ENCODE results near the gene NEU2. TPM values are rescaled to one million over a fixed set of nuclear protein-coding genes. Genes with fewer than 3 reads are reported as not detected.

The NEU2 gene
- not detected for total RNA-seq

- intact Hi-C loops (cut with DNase I): loop anchor here (10.0 kb wide), 1 partner anchor 202 kb away; no protein-coding TSS in a partner anchor
- no peak for DNase-seq
- H3K9me3 ChIP-seq: no peaks in the 10 kb centered on the region
- WGBS, 2 donors: 82 to 84% methylated on average over 2 to 3 of the region's 13 CpGs
- no peak within 1 kb of the TSS for H3K4me3 ChIP-seq
- no peaks in the 10 kb centered on the region for H3K27me3 ChIP-seq
- TF ChIP-seq POLR2A (IDR thresholded peaks at IDR 0.05) (no peak), CTCF (IDR thresholded peaks at IDR 0.05) (no peak)
- H3K36me3 ChIP-seq: no peaks in the 10 kb centered on the region
- no peak within 1 kb of the TSS for H3K27ac ChIP-seq
- peaks cover 0 to 5% (median 0%) of the 10 kb centered on the region in 3 donors for H3K4me1 ChIP-seq
Observed at GRCh38 chr2:233032551-233033320, at the start of gene NEU2. NEU2 (plus strand) TSS chr2:233032672; CDS start chr2:233032672, 0 bp downstream.

GRCh38 chr2:232982926-232983668 is 49.4 kb upstream of the NEU2 start:
- Histone ChIP-seq H3K4me3 (no peak overlapping the region), H3K9me3 (no peaks in the 10 kb centered on the region), H3K4me1 (peaks cover 16 to 48% (median 19%) of the 10 kb centered on the region in 3 donors), H3K27me3 (peaks cover 0 to 25% (median 0%) of the 10 kb centered on the region in 4 donors), H3K36me3 (no peaks in the 10 kb centered on the region), H3K27ac (no peak overlapping the region)
- no peak for DNase-seq
- WGBS, 2 donors: 51 to 55% methylated on average over 13 to 14 of the region's 15 CpGs
- intact Hi-C loops (cut with DNase I): no loop called here
- TF ChIP-seq CTCF (IDR thresholded peaks at IDR 0.05) (no peak), POLR2A (IDR thresholded peaks at IDR 0.05) (no peak)

DNA sequence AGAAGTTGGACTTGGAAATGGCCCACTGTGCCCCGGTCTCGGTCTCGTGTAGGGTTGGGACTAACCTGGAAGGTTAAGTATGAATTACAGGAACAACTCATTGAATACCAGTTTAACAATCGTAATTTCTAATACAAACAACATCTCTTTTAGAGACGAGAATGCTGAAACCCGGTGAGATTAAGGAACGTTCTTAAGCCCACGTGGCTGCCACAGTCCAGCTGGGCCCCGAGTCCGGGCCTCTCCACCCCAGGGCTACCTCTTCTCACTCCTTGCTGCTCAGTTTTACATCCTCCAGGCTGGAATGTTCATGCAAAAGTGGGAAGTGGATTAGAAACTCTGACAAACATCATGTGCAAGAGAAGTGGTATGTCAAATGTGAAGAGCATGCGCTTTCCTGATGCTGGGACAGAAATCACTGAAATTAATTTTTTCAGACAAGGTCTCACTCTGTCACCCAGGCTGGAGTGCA is 48.8 kb upstream of the NEU2 start:
- peaks cover 0 to 25% (median 0%) of the 10 kb centered on the region in 4 donors for H3K27me3 ChIP-seq
- intact Hi-C loops (cut with DNase I): no loop called here
- H3K9me3 ChIP-seq: no peaks in the 10 kb centered on the region
- H3K4me3 ChIP-seq: no peak overlapping the region
- peaks cover 16 to 54% (median 22%) of the 10 kb centered on the region in 3 donors for H3K4me1 ChIP-seq
- no peaks in the 10 kb centered on the region for H3K36me3 ChIP-seq
- WGBS, 2 donors: 63 to 73% methylated on average over 11 of the region's 11 CpGs
- TF ChIP-seq CTCF (IDR thresholded peaks at IDR 0.05) (no peak), POLR2A (IDR thresholded peaks at IDR 0.05) (no peak)
- H3K27ac ChIP-seq: no peak overlapping the region
- no peak for DNase-seq

DNA sequence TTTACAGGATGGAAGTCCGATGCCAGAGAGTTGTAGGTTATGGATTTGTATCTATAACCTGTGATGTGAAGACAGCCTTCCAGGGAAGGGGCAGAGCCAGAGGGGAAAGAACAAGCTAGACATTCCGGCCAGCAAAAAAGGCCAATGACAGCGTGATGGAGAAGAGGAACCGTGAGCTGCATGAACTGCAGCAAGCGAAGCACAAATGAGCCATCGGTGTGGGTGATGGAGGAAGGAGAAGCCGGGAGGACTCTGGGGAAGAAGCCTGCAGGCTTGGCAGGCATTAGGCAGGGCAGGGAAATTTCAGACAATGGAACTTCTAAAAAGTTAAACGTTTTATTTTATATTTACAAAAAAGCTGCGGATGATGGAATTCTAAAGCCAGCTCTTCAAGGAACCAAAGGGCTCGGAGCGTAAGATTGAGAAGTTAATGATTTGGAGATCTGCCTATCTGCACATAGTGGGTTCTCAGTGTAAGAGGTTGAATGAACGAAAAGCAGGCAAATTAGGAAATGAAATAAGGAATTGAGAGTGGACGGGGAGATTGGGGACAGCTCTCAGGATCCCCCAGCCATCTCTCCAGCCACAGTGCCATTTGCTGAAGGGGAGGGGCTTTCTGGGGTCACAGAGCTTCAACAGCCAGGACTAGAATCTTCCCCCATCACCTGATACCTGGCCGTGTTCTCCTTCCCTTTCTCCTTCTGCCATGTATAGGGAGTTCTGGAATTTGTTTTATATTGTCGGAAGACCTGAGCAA is 47.8 kb upstream of the NEU2 start:
- no peak overlapping the region for H3K4me3 ChIP-seq
- WGBS, 2 donors: 82 to 90% methylated on average over 15 of the region's 15 CpGs
- H3K36me3 ChIP-seq: no peaks in the 10 kb centered on the region
- peaks cover 16 to 58% (median 22%) of the 10 kb centered on the region in 3 donors for H3K4me1 ChIP-seq
- H3K27me3 ChIP-seq: peaks cover 0 to 25% (median 0%) of the 10 kb centered on the region in 4 donors
- no peak for TF ChIP-seq POLR2A (IDR thresholded peaks at IDR 0.05)
- no peak for TF ChIP-seq CTCF (IDR thresholded peaks at IDR 0.05)
- DNase-seq: no peak
- H3K9me3 ChIP-seq: no peaks in the 10 kb centered on the region
- no peak overlapping the region for H3K27ac ChIP-seq
- intact Hi-C loops (cut with DNase I): no loop called here
